Right lung (tissue), 10 donors: ENCODE data around the gene TRMT61B. TPM values are rescaled to one million over a fixed set of nuclear protein-coding genes. Genes with fewer than 3 reads are reported as not detected.

Source experiments
- DNase-seq, 2 donors: peaks; one replicate each; pipeline ENCODE4 v3.0.0-alpha.2; 2013
- long read RNA-seq, 8 donors: transcript quantifications; one replicate each; lab custom pipeline, GENCODE V29; 2026
- polyA plus RNA-seq, 5 donors: library from polyadenylated mRNA; unstranded; fragments of 120-200 nt; gene quantifications; one replicate each; pipeline versions ENCODE4 v1.2.1 to v1.2.3, GENCODE V29; 2013; ENCODE audit warnings: inconsistent platforms in 1 of 5, low replicate concordance in 1 of 5; ENCODE audit not compliant: insufficient read length in 5 of 5, insufficient read depth in 1 of 5

TRMT61B gene
- polyA plus RNA-seq, result 10 to 100 TPM; 17.8 to 31.6 (median 22.9) TPM
- long read RNA-seq, donor 1, transcript TRMT61B-201 (7 exons, 1,836 nt), result major isoform, 7 of 13 reads
- long read RNA-seq, donor 1, partial matches to known transcripts, result 5 of 13 reads
- long read RNA-seq, donor 1, other reads (novel, unspliced or antisense), result 0 of 13 reads
- long read RNA-seq, donor 2, transcript TRMT61B-201 (7 exons, 1,836 nt), result major isoform, 10 of 10 reads
- long read RNA-seq, donor 2, partial matches to known transcripts, result 0 of 10 reads
- long read RNA-seq, donor 2, other reads (novel, unspliced or antisense), result 0 of 10 reads
- long read RNA-seq, donor 3, partial matches to known transcripts, result 0 of 4 reads
- long read RNA-seq, donor 3, other reads (novel, unspliced or antisense), result 0 of 4 reads
- long read RNA-seq, donor 4, partial matches to known transcripts, result 0 of 2 reads
- long read RNA-seq, donor 4, other reads (novel, unspliced or antisense), result 0 of 2 reads
- long read RNA-seq, donor 5, partial matches to known transcripts, result 0 of 4 reads
- long read RNA-seq, donor 5, other reads (novel, unspliced or antisense), result 0 of 4 reads
- long read RNA-seq, donor 6, transcript TRMT61B-201 (7 exons, 1,836 nt), result major isoform, 15 of 15 reads
- long read RNA-seq, donor 6, partial matches to known transcripts, result 0 of 15 reads
- long read RNA-seq, donor 6, other reads (novel, unspliced or antisense), result 0 of 15 reads
- long read RNA-seq, donor 7, transcript TRMT61B-201 (7 exons, 1,836 nt), result major isoform, 5 of 5 reads
- long read RNA-seq, donor 7, partial matches to known transcripts, result 0 of 5 reads
- long read RNA-seq, donor 7, other reads (novel, unspliced or antisense), result 0 of 5 reads
- long read RNA-seq, donor 8, result 0 reads

- DNase-seq, result peak; percentile 96 to 97
These were observed at the start of gene TRMT61B for GRCh38 chr2:28870146-28870891. TSS of gene TRMT61B (minus strand) at chr2:28870309. CDS start at chr2:28870277, 32 bp downstream.

- no peak for DNase-seq
These were observed 45.8 kb upstream of the TRMT61B start for GRCh38 chr2:28915939-28916338.

- no peak for DNase-seq
These were observed 39.7 kb upstream of the TRMT61B start for GRCh38 chr2:28909655-28910353.

GRCh38 chr2:28908172-28908571 is 38.1 kb upstream of the TRMT61B start:
- no peak for DNase-seq

GRCh38 chr2:28906821-28907220 is 36.7 kb upstream of the TRMT61B start:
- no peak for DNase-seq

GRCh38 chr2:28906376-28906775 is 36.3 kb upstream of the TRMT61B start:
- DNase-seq, result no peak

GRCh38 chr2:28905533-28905932 is 35.4 kb upstream of the TRMT61B start:
- DNase-seq, result no peak

GRCh38 chr2:28904802-28905457 is 34.8 kb upstream of the TRMT61B start:
- DNase-seq, result no peak

GRCh38 chr2:28904295-28904694 is 34.2 kb upstream of the TRMT61B start:
- no peak for DNase-seq

- no peak for DNase-seq
These were observed 32.5 kb upstream of the TRMT61B start for GRCh38 chr2:28902584-28902983.

GRCh38 chr2:28901841-28902240 is 31.7 kb upstream of the TRMT61B start:
- no peak for DNase-seq

- DNase-seq, result no peak
These were observed 31.1 kb upstream of the TRMT61B start for GRCh38 chr2:28901202-28901601.

GRCh38 chr2:28898048-28898447 is 27.9 kb upstream of the TRMT61B start:
- no peak for DNase-seq

GRCh38 chr2:28896906-28897305 is 26.8 kb upstream of the TRMT61B start:
- no peak for DNase-seq

- peak in 1 of 2 donors; percentile 13 for DNase-seq
These were observed 25.2 kb upstream of the TRMT61B start for GRCh38 chr2:28895189-28895893.

- DNase-seq, result peak; percentile 95 to 96
These were observed 24.5 kb upstream of the TRMT61B start, which contains the start of gene WDR43 for GRCh38 chr2:28894470-28895188. TSS of gene WDR43 (plus strand) at chr2:28894667. CDS start at chr2:28894699, 32 bp downstream.

- DNase-seq, result no peak
These were observed 23.4 kb upstream of the TRMT61B start for GRCh38 chr2:28893488-28893887.

GRCh38 chr2:28880193-28880592 is 10.1 kb upstream of the TRMT61B start:
- no peak for DNase-seq

GRCh38 chr2:28871620-28872019 is 1.5 kb upstream of the TRMT61B start:
- DNase-seq, result no peak
